ENCODE data around the gene C9orf85.
A peak's percentile ranks its signal among the peaks of the same experiment; 100 is the strongest.
"Not testable (repeated sequence)": the region's sequence is repeated elsewhere in the genome, so short reads cannot be mapped to it uniquely, and the experiment has no call there.

Gene C9orf85

GRCh38 chr9:71984831-71985281, 73.4 kb downstream of the C9orf85 start:
- TF ChIP-seq ZNF274 (IDR thresholded peaks at IDR 0.05; ENCODE audit: low read depth, low read length) (no peak), SUZ12 (IDR thresholded peaks at IDR 0.05; ENCODE audit: extremely low read depth, insufficient read depth, insufficient read length) (no peak), YY1 (IDR thresholded peaks at IDR 0.05; ENCODE audit: insufficient read depth, insufficient read length) (no peak)
- Histone ChIP-seq H3K9ac (ENCODE audit: insufficient read length, low read depth) (no peak overlapping the region), H3K4me1 (ENCODE audit: insufficient read depth, insufficient read length) (peaks cover 2% of the 10 kb centered on the region), H3K27me3 (ENCODE audit: insufficient read depth, insufficient read length) (no peaks in the 10 kb centered on the region), H3K36me3 (ENCODE audit: insufficient read depth, insufficient read length, low read length) (no peaks in the 10 kb centered on the region), H3K9me3 (ENCODE audit: insufficient read depth, low read length) (no peaks in the 10 kb centered on the region), H3K4me3 (ENCODE audit: insufficient read length, low read depth) (no peak overlapping the region)
- DNase-seq (ENCODE audit: low read depth, low spot score) = peak; percentile 18

DNA sequence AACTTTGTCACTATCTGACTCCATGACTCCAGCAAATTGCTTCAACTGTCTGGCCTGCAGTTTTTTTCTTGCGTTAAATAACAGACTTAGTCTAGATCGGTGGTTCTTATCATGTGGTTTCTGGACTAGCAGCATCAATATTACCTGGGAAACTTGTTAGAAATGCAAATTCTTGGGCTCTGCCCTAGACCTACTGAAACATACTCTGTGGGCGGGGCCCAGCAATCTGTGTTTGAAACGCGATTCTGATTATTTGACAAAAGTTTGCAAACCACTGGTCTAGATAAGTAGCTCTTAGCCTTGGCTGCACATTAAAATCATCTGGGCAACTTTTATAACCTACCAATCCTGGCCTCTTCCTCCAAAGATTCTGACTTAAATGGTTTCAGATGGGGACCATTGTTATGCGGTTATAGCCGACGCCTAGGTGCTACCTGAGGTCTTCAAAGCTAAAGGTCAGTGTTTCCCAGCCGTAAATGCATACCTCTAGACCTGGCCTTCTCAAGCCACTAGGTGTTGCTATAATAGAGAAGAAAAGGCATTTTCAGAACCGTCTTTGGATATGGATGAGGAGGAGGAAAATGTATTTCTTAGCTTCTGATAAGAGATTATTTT, 74.0 kb downstream of the C9orf85 start:
- no peaks in the 10 kb centered on the region for H3K9me3 ChIP-seq (ENCODE audit: insufficient read depth, low read length)

DNA sequence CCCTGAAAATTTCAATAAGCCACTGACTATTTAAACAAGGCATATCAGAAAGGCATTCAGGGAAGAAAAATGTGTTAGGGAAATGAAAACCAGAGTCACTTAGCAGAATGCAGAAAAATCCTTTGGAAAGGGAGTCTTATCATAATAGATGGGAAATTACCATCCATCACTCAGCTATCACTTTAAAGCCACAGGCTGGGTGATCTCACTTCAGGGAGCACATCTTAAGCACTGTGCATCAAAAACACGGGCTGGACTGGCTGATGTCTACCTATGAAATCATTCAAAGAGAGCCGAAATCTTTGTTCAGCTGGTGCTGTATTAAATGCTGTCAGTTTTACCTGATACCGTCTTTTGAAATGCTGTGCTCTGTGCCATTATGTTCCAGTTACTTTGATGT, 75.5 kb downstream of the C9orf85 start:
- TF ChIP-seq YY1 (IDR thresholded peaks at IDR 0.05; ENCODE audit: insufficient read depth, insufficient read length) = no peak
- TF ChIP-seq ZNF274 (IDR thresholded peaks at IDR 0.05; ENCODE audit: low read depth, low read length) = no peak
- TF ChIP-seq SUZ12 (IDR thresholded peaks at IDR 0.05; ENCODE audit: extremely low read depth, insufficient read depth, insufficient read length) = no peak
- H3K4me3 ChIP-seq (ENCODE audit: insufficient read length, low read depth) = no peak overlapping the region
- peaks cover 2% of the 10 kb centered on the region for H3K4me1 ChIP-seq (ENCODE audit: insufficient read depth, insufficient read length)
- H3K36me3 ChIP-seq (ENCODE audit: insufficient read depth, insufficient read length, low read length) = no peaks in the 10 kb centered on the region
- H3K9me3 ChIP-seq (ENCODE audit: insufficient read depth, low read length) = no peaks in the 10 kb centered on the region
- no peak for DNase-seq (ENCODE audit: low read depth, low spot score)
- H3K9ac ChIP-seq (ENCODE audit: insufficient read length, low read depth) = no peak overlapping the region
- no peaks in the 10 kb centered on the region for H3K27me3 ChIP-seq (ENCODE audit: insufficient read depth, insufficient read length)

More for the DNA sequence above, 74.0 kb downstream of the C9orf85 start:
- H3K4me1 ChIP-seq (ENCODE audit: insufficient read depth, insufficient read length) = peaks cover 2% of the 10 kb centered on the region
- no peak overlapping the region for H3K4me3 ChIP-seq (ENCODE audit: insufficient read length, low read depth)
- DNase-seq (ENCODE audit: low read depth, low spot score) = peak; percentile 30
- no peaks in the 10 kb centered on the region for H3K36me3 ChIP-seq (ENCODE audit: insufficient read depth, insufficient read length, low read length)
- no peaks in the 10 kb centered on the region for H3K27me3 ChIP-seq (ENCODE audit: insufficient read depth, insufficient read length)
- no peak overlapping the region for H3K9ac ChIP-seq (ENCODE audit: insufficient read length, low read depth)
- TF ChIP-seq YY1 (IDR thresholded peaks at IDR 0.05; ENCODE audit: insufficient read depth, insufficient read length) (no peak), SUZ12 (IDR thresholded peaks at IDR 0.05; ENCODE audit: extremely low read depth, insufficient read depth, insufficient read length) (no peak), ZNF274 (IDR thresholded peaks at IDR 0.05; ENCODE audit: low read depth, low read length) (no peak)

- no peak for DNase-seq (ENCODE audit: low read depth, low spot score)
- H3K36me3 ChIP-seq (ENCODE audit: insufficient read depth, insufficient read length, low read length) = no peaks in the 10 kb centered on the region
- TF ChIP-seq SUZ12 (IDR thresholded peaks at IDR 0.05; ENCODE audit: extremely low read depth, insufficient read depth, insufficient read length) (no peak), ZNF274 (IDR thresholded peaks at IDR 0.05; ENCODE audit: low read depth, low read length) (no peak), YY1 (IDR thresholded peaks at IDR 0.05; ENCODE audit: insufficient read depth, insufficient read length) (no peak)
- peaks cover 2% of the 10 kb centered on the region for H3K4me1 ChIP-seq (ENCODE audit: insufficient read depth, insufficient read length)
- no peaks in the 10 kb centered on the region for H3K27me3 ChIP-seq (ENCODE audit: insufficient read depth, insufficient read length)
- H3K4me3 ChIP-seq (ENCODE audit: insufficient read length, low read depth) = no peak overlapping the region
- H3K9ac ChIP-seq (ENCODE audit: insufficient read length, low read depth) = no peak overlapping the region
- no peaks in the 10 kb centered on the region for H3K9me3 ChIP-seq (ENCODE audit: insufficient read depth, low read length)
Measured at GRCh38 chr9:71987471-71988371, 76.3 kb downstream of the C9orf85 start.

GRCh38 chr9:71990466-71990865, 79.0 kb downstream of the C9orf85 start:
- no peak overlapping the region for H3K4me3 ChIP-seq (ENCODE audit: insufficient read length, low read depth)
- DNase-seq (ENCODE audit: low read depth, low spot score) = no peak
- H3K36me3 ChIP-seq (ENCODE audit: insufficient read depth, insufficient read length, low read length) = no peaks in the 10 kb centered on the region
- no peak overlapping the region for H3K9ac ChIP-seq (ENCODE audit: insufficient read length, low read depth)
- no peak for TF ChIP-seq YY1 (IDR thresholded peaks at IDR 0.05; ENCODE audit: insufficient read depth, insufficient read length)
- no peak for TF ChIP-seq ZNF274 (IDR thresholded peaks at IDR 0.05; ENCODE audit: low read depth, low read length)
- TF ChIP-seq SUZ12 (IDR thresholded peaks at IDR 0.05; ENCODE audit: extremely low read depth, insufficient read depth, insufficient read length) = no peak
- no peaks in the 10 kb centered on the region for H3K27me3 ChIP-seq (ENCODE audit: insufficient read depth, insufficient read length)
- no peaks in the 10 kb centered on the region for H3K9me3 ChIP-seq (ENCODE audit: insufficient read depth, low read length)
- H3K4me1 ChIP-seq (ENCODE audit: insufficient read depth, insufficient read length) = no peaks in the 10 kb centered on the region

GRCh38 chr9:72005451-72005850, 94.0 kb downstream of the C9orf85 start:
- Histone ChIP-seq H3K4me3 (ENCODE audit: insufficient read length, low read depth) (no peak overlapping the region), H3K36me3 (ENCODE audit: insufficient read depth, insufficient read length, low read length) (no peaks in the 10 kb centered on the region), H3K27me3 (ENCODE audit: insufficient read depth, insufficient read length) (no peaks in the 10 kb centered on the region), H3K4me1 (ENCODE audit: insufficient read depth, insufficient read length) (no peaks in the 10 kb centered on the region), H3K9ac (ENCODE audit: insufficient read length, low read depth) (no peak overlapping the region), H3K9me3 (ENCODE audit: insufficient read depth, low read length) (peaks cover 10% of the 10 kb centered on the region; the same call in 1 of the 2 replicates)
- DNase-seq (ENCODE audit: low read depth, low spot score) = no peak
- TF ChIP-seq YY1 (IDR thresholded peaks at IDR 0.05; ENCODE audit: insufficient read depth, insufficient read length) = no peak
- no peak for TF ChIP-seq SUZ12 (IDR thresholded peaks at IDR 0.05; ENCODE audit: extremely low read depth, insufficient read depth, insufficient read length)
- no peak for TF ChIP-seq ZNF274 (IDR thresholded peaks at IDR 0.05; ENCODE audit: low read depth, low read length)

DNA sequence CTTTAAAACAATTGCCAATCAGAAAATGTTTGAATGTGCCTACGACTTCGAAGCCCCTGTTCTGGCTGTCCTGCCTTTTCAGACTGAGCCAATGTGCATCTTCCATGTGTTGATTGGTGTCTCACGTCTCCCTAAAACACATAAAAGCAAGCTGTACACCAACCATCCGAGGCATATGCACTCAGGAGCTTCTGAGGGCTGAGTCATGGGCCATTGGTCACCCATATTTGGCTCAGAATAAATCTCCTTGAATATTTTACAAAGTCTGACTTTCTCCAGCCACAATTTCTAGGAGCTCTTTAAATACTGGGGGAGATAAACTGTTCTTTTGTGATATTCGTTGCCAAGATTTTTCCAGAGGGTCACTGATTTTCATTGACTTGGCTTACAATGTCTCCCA, 95.1 kb downstream of the C9orf85 start:
- Histone ChIP-seq H3K9me3 (ENCODE audit: insufficient read depth, low read length) (no peaks in the 10 kb centered on the region), H3K4me3 (ENCODE audit: insufficient read length, low read depth) (no peak overlapping the region), H3K36me3 (ENCODE audit: insufficient read depth, insufficient read length, low read length) (no peaks in the 10 kb centered on the region), H3K9ac (ENCODE audit: insufficient read length, low read depth) (no peak overlapping the region), H3K4me1 (ENCODE audit: insufficient read depth, insufficient read length) (no peaks in the 10 kb centered on the region), H3K27me3 (ENCODE audit: insufficient read depth, insufficient read length) (no peaks in the 10 kb centered on the region)
- TF ChIP-seq ZNF274 (IDR thresholded peaks at IDR 0.05; ENCODE audit: low read depth, low read length) (no peak), SUZ12 (IDR thresholded peaks at IDR 0.05; ENCODE audit: extremely low read depth, insufficient read depth, insufficient read length) (no peak), YY1 (IDR thresholded peaks at IDR 0.05; ENCODE audit: insufficient read depth, insufficient read length) (no peak)
- DNase-seq (ENCODE audit: low read depth, low spot score) = no peak

DNA sequence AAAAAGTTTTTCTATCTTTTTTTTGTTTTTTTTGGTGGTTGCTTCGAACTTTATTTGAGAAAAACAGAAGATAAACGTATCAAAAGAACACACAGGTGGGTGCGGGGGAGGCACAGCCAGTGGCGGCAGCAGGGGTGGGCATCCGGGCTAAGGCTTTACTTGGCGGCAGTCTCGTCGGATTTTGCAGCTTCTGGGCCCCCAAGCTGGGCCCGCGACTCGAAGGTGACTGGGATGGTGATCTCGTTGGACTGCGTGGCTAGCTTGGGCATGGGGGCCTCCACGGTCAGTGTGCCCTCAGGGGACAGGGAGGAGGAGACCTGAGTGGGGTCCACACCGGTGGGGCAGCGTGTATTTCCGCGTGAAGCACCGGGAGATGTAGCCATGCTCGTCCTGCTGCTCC, 96.3 kb downstream of the C9orf85 start:
- H3K9ac ChIP-seq (ENCODE audit: insufficient read length, low read depth); H3K36me3 ChIP-seq (ENCODE audit: insufficient read depth, insufficient read length, low read length); H3K4me1 ChIP-seq (ENCODE audit: insufficient read depth, insufficient read length); DNase-seq (ENCODE audit: low read depth, low spot score); H3K27me3 ChIP-seq (ENCODE audit: insufficient read depth, insufficient read length); H3K4me3 ChIP-seq (ENCODE audit: insufficient read length, low read depth); H3K9me3 ChIP-seq (ENCODE audit: insufficient read depth, low read length): not testable (repeated sequence)
